ENCODE results near the gene SPRN.

DNA sequence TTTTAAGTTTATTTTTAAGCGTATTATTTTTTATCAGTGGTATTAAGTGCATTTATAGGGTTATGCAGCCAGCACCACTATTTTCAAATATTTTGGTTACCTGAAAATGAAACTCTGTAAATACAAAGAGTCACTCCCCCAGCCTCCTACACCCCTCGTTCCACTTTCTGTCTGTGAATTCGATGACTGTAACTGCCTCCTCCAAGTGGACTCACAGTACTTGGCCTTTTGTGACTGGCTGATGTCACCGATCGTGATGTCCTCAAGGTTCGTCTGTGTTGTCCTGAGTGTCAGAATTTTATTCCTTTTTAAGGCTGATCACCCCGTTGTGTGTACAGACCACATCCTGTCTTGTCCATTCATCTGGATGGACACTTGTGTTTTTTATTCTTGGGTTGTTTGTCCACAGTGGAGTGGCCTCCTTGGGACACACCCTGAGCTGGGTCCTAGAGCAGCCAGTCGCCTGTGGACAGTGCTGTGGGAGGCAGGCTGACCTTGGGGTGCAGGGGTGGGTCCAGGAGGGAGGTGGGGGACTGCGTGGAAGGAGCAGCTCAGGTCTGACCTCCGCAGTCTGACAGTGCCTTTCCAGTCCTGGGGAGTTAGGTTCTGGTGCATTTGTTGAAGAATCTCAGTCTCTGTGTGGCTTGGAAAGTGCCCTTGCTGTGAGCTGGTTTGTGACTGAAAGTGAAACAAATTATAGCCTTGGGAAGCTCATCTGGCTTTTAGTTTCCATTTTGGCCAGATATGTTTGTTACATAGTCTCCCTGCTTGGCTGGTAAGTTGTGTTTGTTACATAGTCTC, 23.6 kb downstream of the SPRN start:
- TF ChIP-seq, protein P1, sequence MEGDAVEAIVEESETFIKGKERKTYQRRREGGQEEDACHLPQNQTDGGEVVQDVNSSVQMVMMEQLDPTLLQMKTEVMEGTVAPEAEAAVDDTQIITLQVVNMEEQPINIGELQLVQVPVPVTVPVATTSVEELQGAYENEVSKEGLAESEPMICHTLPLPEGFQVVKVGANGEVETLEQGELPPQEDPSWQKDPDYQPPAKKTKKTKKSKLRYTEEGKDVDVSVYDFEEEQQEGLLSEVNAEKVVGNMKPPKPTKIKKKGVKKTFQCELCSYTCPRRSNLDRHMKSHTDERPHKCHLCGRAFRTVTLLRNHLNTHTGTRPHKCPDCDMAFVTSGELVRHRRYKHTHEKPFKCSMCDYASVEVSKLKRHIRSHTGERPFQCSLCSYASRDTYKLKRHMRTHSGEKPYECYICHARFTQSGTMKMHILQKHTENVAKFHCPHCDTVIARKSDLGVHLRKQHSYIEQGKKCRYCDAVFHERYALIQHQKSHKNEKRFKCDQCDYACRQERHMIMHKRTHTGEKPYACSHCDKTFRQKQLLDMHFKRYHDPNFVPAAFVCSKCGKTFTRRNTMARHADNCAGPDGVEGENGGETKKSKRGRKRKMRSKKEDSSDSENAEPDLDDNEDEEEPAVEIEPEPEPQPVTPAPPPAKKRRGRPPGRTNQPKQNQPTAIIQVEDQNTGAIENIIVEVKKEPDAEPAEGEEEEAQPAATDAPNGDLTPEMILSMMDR (IDR thresholded peaks at IDR 0.05), result no peak
- TF ChIP-seq POLR2A (IDR thresholded peaks at IDR 0.05), result no peak
